Heart left ventricle (tissue), 13 donors: ENCODE results near the gene EIPR1.

Experiments used
- POLR2A ChIP-seq, 2 donors: fragments of 450-650 bp; IDR thresholded peaks; one replicate each; pipeline ENCODE4 v1.6.1; 2017; ENCODE audit warnings: antibody characterized with exemption in 2 of 2, mild to moderate bottlenecking in 2 of 2, moderate library complexity in 2 of 2
- TF ChIP-seq, protein P1 (sequence below), 12 donors: fragments of 200-600 bp; sonication (generic) in 4 of 12; IDR thresholded peaks; one replicate each; pipeline versions ENCODE4 v1.5.0 to v1.8.0; 2018 to 2022; ENCODE audit warnings: antibody characterized with exemption in 12 of 12, mild to moderate bottlenecking in 5 of 12
- donor health status: ischemic (EF 13 %, LVEDD 7.1; RV severe dilation, severe dysfunction).
- donor health status: DM: no; HTN: yes; CAD: no.
- donor health status: DM: no; HTN: no; CAD: no.
- donor health status: ischemic (EF 25% LVEDD 6.9; RV normal size, moderate dysfunction).
- donor health status: ischemic (EF 25% LVEDD 5.7; RV mildly dilated, moderate dysfunction).
- donor health status: ischemic (EF 35%, LVEDD 5.7; RV mildly dilated, moderate dysfunction).
- donor health status: nonischemic (EF 11% LVEDD 7.7; RV severe dilation, severe dysfunction).
- donor health status: DM: yes; HTN: yes; CAD: no.
- donor health status: PGD.
- donor health status: ischemic (EF 29% LVEDD 5.4; RV normal size, mild dysfunction).
- donor health status: nonischemic (EF 23%, LVEDD 6.1; RV moderate dilation, normal function).

DNA sequence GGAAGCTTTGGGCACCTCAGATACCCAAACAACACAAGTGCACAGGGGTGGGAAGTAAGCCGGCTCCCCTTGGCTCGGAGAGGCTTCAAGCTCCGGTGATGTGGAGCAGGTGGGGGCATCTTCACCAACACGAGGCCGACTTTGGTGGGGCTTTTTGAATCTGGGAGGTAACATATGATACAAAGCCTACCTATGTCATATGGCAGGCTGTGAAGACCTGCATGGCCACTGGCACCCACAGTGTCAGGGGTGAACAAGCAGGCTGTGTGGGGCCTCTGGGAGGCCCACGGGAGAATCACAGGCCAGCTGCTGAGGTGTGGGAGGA is 109.0 kb downstream of the EIPR1 start:
- no peak for TF ChIP-seq POLR2A (IDR thresholded peaks at IDR 0.05)
- TF ChIP-seq, protein P1, sequence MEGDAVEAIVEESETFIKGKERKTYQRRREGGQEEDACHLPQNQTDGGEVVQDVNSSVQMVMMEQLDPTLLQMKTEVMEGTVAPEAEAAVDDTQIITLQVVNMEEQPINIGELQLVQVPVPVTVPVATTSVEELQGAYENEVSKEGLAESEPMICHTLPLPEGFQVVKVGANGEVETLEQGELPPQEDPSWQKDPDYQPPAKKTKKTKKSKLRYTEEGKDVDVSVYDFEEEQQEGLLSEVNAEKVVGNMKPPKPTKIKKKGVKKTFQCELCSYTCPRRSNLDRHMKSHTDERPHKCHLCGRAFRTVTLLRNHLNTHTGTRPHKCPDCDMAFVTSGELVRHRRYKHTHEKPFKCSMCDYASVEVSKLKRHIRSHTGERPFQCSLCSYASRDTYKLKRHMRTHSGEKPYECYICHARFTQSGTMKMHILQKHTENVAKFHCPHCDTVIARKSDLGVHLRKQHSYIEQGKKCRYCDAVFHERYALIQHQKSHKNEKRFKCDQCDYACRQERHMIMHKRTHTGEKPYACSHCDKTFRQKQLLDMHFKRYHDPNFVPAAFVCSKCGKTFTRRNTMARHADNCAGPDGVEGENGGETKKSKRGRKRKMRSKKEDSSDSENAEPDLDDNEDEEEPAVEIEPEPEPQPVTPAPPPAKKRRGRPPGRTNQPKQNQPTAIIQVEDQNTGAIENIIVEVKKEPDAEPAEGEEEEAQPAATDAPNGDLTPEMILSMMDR (IDR thresholded peaks at IDR 0.05), result no peak
